ENCODE data around the gene CACNG3.

The CACNG3 gene

DNA sequence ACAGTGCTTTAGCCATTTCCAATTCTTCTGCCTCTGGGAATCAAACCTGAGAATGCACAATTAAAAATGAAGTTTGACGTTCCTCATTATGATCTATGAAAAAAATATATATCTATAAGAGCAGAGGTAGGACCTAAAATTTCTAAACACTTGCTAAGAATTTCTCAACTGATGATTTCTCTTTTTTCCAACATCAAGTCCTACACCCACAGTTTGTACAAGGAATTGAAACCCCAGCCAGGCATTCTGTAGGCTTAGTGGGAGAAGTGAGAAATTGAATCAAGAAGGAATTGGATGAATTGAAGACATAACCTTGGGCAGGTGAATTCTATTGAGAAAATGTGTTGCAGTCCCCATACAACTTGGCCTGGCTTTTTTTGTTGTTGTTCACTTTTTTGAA is 2.7 kb downstream of the CACNG3 start:
- no peak for TF ChIP-seq GATA2 (IDR thresholded peaks at IDR 0.05; ENCODE audit: low read depth, low read length)
- TF ChIP-seq GATA3 (IDR thresholded peaks at IDR 0.05; ENCODE audit: low read depth, low read length) = no peak

GRCh38 chr16:24262816-24263215 is 6.7 kb downstream of the CACNG3 start:
- TF ChIP-seq GATA3 (IDR thresholded peaks at IDR 0.05; ENCODE audit: low read depth, low read length) (no peak), GATA2 (IDR thresholded peaks at IDR 0.05; ENCODE audit: low read depth, low read length) (no peak)

GRCh38 chr16:24270721-24271442 is 14.7 kb downstream of the CACNG3 start:
- TF ChIP-seq GATA2 (IDR thresholded peaks at IDR 0.05; ENCODE audit: low read depth, low read length) (no peak), GATA3 (IDR thresholded peaks at IDR 0.05; ENCODE audit: low read depth, low read length) (no peak)

DNA sequence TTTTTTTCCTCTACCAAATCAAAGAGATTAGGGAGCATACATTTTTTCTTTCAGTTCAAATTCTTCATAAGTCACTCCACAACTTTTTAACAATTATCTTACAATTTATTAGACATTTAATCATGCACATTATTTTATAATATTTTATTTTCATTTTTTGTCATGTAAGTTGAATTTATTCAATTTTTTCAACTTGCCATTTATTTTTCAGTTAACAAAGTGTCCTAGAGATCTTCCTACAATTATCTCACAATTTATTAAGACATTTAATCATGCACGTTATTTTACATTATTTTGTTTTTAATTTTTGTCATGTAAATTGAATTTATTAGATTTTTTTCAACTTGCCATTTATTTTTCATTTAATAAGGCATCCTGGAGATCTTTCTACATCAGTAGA is 16.2 kb downstream of the CACNG3 start:
- TF ChIP-seq GATA3 (IDR thresholded peaks at IDR 0.05; ENCODE audit: low read depth, low read length) (no peak), GATA2 (IDR thresholded peaks at IDR 0.05; ENCODE audit: low read depth, low read length) (no peak)

DNA sequence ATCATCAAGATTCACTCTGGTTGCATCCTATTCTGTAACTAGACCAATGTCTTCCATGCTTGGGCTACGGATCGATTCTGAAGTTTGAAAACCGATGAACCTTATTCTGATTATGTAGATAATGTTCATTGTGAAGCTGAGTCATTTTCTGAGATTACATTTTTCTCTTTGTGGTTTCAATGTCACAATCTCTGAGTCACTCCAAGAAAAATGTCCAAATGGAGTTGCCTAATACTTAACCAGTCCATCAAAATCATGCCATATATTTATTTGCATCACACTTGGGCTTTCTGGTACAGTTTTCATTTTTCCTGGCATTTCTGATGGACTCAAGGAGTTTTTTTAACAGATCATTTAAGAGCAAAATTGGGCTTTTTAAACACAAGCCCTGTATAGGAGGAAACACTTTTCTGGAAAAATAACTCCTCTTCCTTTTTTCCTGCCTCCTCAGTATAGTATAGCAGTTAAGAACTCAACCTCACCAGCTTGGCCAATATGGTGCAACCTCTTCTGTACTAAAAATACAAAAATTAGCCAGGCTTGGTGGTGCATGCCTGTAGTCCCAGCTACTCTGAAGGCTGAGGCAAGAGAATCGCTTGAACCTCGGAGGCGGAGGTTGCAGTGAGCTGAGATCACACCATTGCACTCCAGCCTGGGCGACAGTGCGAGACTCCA is 17.5 kb downstream of the CACNG3 start:
- TF ChIP-seq GATA3 (IDR thresholded peaks at IDR 0.05; ENCODE audit: low read depth, low read length) = no peak
- no peak for TF ChIP-seq GATA2 (IDR thresholded peaks at IDR 0.05; ENCODE audit: low read depth, low read length)

GRCh38 chr16:24275413-24275812 is 19.3 kb downstream of the CACNG3 start:
- no peak for TF ChIP-seq GATA3 (IDR thresholded peaks at IDR 0.05; ENCODE audit: low read depth, low read length)
- no peak for TF ChIP-seq GATA2 (IDR thresholded peaks at IDR 0.05; ENCODE audit: low read depth, low read length)

GRCh38 chr16:24279982-24280515 is 23.9 kb downstream of the CACNG3 start:
- no peak for TF ChIP-seq GATA3 (IDR thresholded peaks at IDR 0.05; ENCODE audit: low read depth, low read length)
- no peak for TF ChIP-seq GATA2 (IDR thresholded peaks at IDR 0.05; ENCODE audit: low read depth, low read length)

DNA sequence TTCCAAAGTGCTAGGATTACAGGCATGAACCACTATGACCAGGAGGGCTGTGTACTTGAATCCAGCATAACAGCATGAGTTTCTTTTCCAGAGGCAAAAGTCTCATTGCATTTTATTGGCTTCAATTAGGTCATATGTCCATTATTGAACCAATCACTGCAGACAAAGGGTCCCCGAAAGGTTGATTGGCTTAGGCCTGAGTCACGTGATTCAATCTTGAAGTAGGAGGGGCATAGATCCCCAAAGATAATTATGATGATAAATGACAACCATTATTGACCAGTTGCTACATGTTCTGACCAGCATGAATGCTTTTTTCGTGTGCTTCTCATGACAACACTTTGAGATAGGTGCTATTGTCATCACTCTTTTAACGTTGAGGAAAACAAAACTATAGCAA is 25.3 kb downstream of the CACNG3 start:
- TF ChIP-seq GATA3 (IDR thresholded peaks at IDR 0.05; ENCODE audit: low read depth, low read length) (no peak), GATA2 (IDR thresholded peaks at IDR 0.05; ENCODE audit: low read depth, low read length) (no peak)

- TF ChIP-seq GATA3 (IDR thresholded peaks at IDR 0.05; ENCODE audit: low read depth, low read length) (no peak), GATA2 (IDR thresholded peaks at IDR 0.05; ENCODE audit: low read depth, low read length) (no peak)
Measured at GRCh38 chr16:24282141-24282540, 26.0 kb downstream of the CACNG3 start.

DNA sequence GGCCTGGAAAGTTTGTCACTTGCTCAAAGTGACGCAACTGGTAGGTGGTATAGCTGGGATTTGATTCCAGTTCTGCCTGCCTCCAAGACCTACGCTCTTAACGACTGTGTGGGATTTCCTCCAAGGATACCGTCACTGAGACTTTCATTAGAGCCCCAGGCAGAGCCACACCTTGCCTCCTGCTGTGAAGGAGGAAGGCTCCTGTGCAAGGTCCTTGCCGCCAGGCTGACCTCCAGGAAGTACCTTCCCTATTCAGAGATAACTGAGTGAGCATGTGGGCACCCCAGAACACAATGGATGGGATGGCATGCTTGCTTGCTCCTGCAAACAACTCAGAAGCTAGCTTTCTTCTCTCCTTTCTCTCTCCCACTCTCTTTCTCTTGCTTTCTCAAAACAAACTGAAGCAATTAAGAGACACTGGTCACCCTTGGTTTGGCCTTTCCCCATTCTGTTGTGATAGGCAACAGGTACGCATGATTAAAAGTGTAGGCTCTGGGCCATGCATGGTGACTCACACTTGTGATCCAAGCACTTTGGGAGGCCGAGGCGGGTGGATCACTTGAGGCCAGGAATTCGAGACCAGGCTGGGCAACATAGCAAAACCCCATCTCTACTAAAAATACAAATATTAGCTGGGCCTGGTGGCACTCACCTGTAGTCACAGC is 30.7 kb downstream of the CACNG3 start:
- TF ChIP-seq GATA3 (IDR thresholded peaks at IDR 0.05; ENCODE audit: low read depth, low read length) = no peak
- TF ChIP-seq GATA2 (IDR thresholded peaks at IDR 0.05; ENCODE audit: low read depth, low read length) = no peak

- TF ChIP-seq GATA2 (IDR thresholded peaks at IDR 0.05; ENCODE audit: low read depth, low read length) = no peak
- TF ChIP-seq GATA3 (IDR thresholded peaks at IDR 0.05; ENCODE audit: low read depth, low read length) = no peak
Measured at GRCh38 chr16:24288516-24288915, 32.4 kb downstream of the CACNG3 start.

DNA sequence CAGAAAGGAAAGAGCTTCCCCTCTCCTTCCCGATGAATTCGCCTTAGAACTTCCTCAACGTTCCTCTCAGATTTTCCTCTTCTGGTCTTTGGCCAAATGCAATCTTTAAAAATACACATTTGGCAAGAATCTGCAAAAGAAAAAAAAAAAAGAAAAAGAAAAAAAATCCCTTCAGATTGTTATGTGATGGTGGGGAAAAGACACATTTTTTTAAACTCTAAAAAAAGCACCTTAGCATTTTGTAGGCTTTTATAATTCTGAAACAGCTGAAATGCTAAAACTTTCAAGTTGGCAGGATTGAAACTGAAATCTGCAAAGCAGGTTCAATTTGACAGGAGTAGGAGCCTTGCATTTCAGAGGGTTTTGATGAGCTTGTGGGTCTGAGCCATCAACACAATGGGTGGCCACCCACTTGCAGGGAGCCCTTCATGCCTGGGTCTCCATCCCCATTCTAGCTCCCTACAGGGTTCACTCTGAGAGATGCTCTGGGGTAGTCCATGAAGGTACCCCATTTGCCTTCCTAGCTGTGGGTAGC is 33.1 kb downstream of the CACNG3 start:
- TF ChIP-seq GATA3 (IDR thresholded peaks at IDR 0.05; ENCODE audit: low read depth, low read length) (no peak), GATA2 (IDR thresholded peaks at IDR 0.05; ENCODE audit: low read depth, low read length) (no peak)

GRCh38 chr16:24291932-24292331 is 35.8 kb downstream of the CACNG3 start:
- TF ChIP-seq GATA3 (IDR thresholded peaks at IDR 0.05; ENCODE audit: low read depth, low read length) = no peak
- no peak for TF ChIP-seq GATA2 (IDR thresholded peaks at IDR 0.05; ENCODE audit: low read depth, low read length)

GRCh38 chr16:24294131-24294530 is 38.0 kb downstream of the CACNG3 start:
- no peak for TF ChIP-seq GATA3 (IDR thresholded peaks at IDR 0.05; ENCODE audit: low read depth, low read length)
- TF ChIP-seq GATA2 (IDR thresholded peaks at IDR 0.05; ENCODE audit: low read depth, low read length) = no peak

Measured in SH-SY5Y (cell line).